Sigmoid colon (tissue), 4 donors: ENCODE measurements around the gene KCNE3.

Source experiments
- EP300 ChIP-seq, 4 donors: sonication (generic); formaldehyde crosslinking; IDR thresholded peaks; one replicate each; pipeline ENCODE4 v1.6.1; 2017; ENCODE audit warnings: antibody characterized with exemption in 4 of 4
- POLR2A ChIP-seq, 2 donors: fragments of 450-650 bp; IDR thresholded peaks; one replicate each; pipeline ENCODE4 v1.6.1; 2016; ENCODE audit warnings: antibody characterized with exemption in 2 of 2, mild to moderate bottlenecking in 2 of 2, moderate library complexity in 2 of 2
- POLR2AphosphoS5 ChIP-seq, 4 donors: sonication (generic); formaldehyde crosslinking; IDR thresholded peaks; one replicate each; pipeline ENCODE4 v1.6.1; 2017; ENCODE audit warnings: antibody characterized with exemption in 4 of 4
- TF ChIP-seq, protein P1 (sequence below), 4 experiments: fragments of 450-650 bp in 3 of 4; fragments of 200-600 bp in 1 of 4; IDR thresholded peaks; one replicate each; pipeline ENCODE4 v1.5.1; 2016 to 2019; ENCODE audit warnings: antibody characterized with exemption in 4 of 4, mild to moderate bottlenecking in 3 of 4, moderate library complexity in 2 of 4

DNA sequence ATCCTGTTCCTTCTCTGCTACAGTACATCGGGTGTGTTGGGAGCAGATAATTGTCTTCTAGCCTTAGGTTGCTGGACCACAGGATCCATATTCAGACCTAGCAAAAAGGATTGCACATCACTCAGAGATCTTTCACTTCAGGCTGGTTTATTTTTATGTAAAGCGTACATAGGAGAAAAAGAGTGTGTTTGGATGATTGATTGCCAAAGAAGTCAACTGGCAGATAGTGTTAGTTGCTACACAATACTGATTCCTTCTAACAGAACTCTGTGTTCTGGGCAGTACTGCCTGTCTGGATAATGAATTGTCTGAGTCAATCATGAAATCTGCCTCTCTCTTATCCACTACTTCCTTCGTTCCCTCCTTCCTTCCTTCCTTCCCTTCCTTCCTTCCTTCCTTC, 38.1 kb downstream of the KCNE3 start:
- TF ChIP-seq, protein P1, sequence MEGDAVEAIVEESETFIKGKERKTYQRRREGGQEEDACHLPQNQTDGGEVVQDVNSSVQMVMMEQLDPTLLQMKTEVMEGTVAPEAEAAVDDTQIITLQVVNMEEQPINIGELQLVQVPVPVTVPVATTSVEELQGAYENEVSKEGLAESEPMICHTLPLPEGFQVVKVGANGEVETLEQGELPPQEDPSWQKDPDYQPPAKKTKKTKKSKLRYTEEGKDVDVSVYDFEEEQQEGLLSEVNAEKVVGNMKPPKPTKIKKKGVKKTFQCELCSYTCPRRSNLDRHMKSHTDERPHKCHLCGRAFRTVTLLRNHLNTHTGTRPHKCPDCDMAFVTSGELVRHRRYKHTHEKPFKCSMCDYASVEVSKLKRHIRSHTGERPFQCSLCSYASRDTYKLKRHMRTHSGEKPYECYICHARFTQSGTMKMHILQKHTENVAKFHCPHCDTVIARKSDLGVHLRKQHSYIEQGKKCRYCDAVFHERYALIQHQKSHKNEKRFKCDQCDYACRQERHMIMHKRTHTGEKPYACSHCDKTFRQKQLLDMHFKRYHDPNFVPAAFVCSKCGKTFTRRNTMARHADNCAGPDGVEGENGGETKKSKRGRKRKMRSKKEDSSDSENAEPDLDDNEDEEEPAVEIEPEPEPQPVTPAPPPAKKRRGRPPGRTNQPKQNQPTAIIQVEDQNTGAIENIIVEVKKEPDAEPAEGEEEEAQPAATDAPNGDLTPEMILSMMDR (IDR thresholded peaks at IDR 0.05): no peak
- TF ChIP-seq POLR2A (IDR thresholded peaks at IDR 0.05) (no peak), POLR2AphosphoS5 (IDR thresholded peaks at IDR 0.05) (no peak), EP300 (IDR thresholded peaks at IDR 0.05) (no peak)
